Caki2 (cell line): ENCODE data around the gene LIPF. TPM values are rescaled to one million over a fixed set of nuclear protein-coding genes. Genes with fewer than 3 reads are reported as not detected.
"Not testable (repeated sequence)": the region's sequence is repeated elsewhere in the genome, so short reads cannot be mapped to it uniquely, and the experiment has no call there.

Experiments used
- DNase-seq: peaks from one replicate; pipeline ENCODE4 v3.0.0-alpha.2; 2015; ENCODE audit warnings: low read depth
- in situ Hi-C: cut with HindIII; loops from 2 replicates; pipeline ENCODE4 v1.10.0; 2016; ENCODE audit warnings: low sequenced_read_pairs, low pct_unique_long_range_greater_than_20kb, mixed read lengths
- total RNA-seq: library from RNA; depleted of rRNA; stranded (reverse); fragments of >200 nt; shearing (Covaris generic); gene quantifications from 2 replicates; pipeline ENCODE4 v1.2.3, GENCODE V29; 2014; ENCODE audit warnings: low replicate concordance

LIPF gene
- total RNA-seq, 1 experiment from 2014 or later: not detected

GRCh38 chr10:88663153-88663552 is 1.1 kb upstream of the LIPF start:
- DNase-seq, in situ Hi-C loops: not testable (repeated sequence)

GRCh38 chr10:88668465-88668864 is 4.2 kb downstream of the LIPF start:
- in situ Hi-C loops: no loop called here
- DNase-seq: no peak

DNA sequence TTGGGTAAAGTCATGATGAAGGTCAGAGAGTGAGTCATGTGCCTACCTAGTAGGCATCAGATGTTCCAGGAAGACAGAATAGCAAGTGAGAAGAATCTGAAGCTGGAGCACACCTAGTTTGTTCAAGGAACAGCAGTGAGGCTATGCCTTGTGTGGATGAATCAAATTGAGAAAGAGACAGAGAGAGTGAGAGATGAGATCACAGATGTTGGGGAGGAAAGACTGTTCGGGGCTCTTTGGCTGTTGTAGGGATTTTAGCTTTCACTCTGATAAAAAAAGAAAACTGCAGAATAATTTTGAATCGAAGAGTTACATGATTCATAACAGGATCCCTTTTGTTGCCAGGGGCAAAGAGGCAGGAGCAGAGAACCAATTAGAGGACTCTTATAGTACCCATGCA is 6.3 kb downstream of the LIPF start:
- DNase-seq: no peak
- in situ Hi-C loops: no loop called here

DNA sequence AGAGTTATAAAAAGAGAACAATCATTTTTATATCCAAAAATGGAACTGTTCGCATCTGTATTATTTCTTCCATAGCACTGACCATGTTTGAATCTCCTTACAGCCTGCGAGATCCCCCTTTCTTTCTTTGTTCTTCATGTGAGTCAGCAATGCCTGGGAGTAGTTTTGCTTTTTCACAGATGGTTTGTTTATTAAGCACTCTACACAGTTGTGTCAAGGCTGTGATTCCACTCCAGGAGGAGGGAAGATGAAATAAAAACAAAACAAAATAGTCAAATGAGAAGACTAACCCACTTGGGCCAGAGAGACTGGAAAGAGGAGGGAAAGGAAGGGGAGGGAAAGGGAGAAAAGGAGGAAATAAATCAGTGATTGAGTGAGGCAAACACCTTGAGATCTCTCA is 7.8 kb downstream of the LIPF start:
- in situ Hi-C loops: no loop called here
- peak; percentile 84 for DNase-seq

DNA sequence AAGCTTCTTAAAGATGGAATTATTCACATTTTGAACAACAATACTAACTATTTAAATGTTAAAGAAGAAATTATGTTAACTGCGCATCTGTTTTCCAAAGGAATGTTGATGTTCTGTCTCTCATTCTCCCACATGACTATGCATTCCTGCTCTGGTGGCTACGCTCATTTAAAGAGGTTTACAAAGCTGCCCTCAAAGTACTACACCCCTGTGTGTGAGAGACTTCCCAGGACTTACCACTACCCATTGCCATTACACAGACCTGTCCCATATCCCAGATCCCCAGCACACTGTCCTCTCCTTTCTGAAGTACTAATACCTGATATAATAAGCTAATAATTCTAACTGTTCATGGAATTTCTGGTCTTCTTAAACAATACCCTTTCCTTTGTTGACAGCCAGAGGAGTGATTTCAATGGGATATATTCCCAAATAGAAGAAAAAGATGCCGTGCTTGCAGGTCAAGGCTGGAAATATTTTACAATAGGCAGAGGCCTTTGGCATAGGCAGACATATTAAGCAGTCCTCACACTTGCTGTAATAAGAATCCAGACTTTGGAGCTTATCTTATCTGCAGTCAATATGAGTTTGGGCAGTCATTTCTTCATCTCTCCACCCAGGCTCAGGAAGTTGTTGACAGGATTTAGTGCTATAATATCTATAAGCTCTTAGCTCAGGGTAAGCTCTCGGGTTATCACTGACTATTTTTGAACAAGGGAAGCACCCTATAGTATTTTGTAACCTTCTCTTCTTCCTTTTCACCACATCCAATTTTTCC is 12.2 kb downstream of the LIPF start:
- DNase-seq: no peak
- in situ Hi-C loops: no loop called here

DNA sequence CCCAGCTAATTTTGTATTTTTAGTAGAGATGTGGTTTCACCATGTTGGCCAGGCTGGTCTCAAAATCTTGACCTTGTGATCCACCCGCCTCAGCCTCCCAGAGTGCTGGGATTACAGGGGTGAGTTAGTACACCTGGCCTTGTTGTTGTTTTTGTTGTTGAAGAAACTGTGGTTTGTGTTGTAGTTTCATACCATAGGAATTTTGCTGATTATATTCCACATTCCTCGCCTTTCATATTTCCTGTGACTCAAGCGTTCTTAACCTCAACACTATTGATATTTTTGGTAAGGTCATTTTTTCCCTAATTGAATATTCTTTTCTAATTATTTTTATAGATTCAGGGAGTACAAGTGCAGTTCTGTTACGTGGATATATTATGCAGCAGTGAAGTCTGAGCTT is 16.7 kb downstream of the LIPF start:
- in situ Hi-C loops: no loop called here
- no peak for DNase-seq

DNA sequence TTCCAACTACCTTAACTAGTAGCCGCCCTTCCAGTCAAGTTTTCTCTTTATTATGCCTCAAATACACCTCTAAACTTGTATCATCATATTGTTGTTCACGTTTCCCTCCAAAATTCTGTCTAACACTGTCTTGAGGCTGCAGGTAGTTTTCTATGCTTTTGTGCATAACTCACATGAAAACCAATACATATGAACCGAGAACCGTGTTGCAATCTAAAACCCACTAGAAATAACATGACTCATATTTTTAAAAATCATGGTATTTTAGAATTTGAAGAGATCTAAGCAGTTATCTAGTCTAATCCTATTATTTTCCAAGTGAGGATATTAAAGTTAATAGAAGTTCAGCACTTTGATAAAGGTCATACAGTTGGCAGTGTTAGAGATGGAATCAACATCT is 18.2 kb downstream of the LIPF start:
- DNase-seq: no peak
- in situ Hi-C loops: no loop called here

DNA sequence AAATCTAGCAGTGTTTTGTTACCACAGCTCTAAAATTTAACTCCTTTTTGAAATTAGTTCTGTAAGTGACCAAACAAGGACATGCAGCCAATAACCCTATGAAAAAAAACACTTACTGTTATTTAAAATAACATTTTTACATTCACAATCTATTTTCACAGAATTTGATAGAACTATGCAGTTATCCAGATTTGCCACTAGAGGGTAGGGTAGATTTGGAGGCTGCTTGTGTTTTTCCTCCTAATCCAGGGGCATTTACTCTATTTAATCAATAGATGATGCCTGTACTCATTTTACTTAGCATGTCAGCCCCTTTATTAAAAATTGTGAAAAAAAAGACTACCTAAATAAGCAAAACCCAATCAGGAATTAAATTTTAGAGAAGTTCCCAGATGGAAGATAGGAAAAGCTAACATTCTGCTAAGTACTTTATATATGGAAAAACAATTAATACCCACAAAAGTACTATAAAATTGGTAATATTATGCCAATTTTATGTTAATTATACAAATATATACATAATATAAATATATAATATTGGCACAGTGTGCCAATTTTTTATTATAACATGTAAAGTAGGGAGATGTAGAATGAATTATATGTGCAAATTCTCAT is 23.7 kb downstream of the LIPF start:
- DNase-seq: no peak
- in situ Hi-C loops: no loop called here

- no peak for DNase-seq
- in situ Hi-C loops: no loop called here
Measured at GRCh38 chr10:88689366-88689765, 25.1 kb downstream of the LIPF start.

DNA sequence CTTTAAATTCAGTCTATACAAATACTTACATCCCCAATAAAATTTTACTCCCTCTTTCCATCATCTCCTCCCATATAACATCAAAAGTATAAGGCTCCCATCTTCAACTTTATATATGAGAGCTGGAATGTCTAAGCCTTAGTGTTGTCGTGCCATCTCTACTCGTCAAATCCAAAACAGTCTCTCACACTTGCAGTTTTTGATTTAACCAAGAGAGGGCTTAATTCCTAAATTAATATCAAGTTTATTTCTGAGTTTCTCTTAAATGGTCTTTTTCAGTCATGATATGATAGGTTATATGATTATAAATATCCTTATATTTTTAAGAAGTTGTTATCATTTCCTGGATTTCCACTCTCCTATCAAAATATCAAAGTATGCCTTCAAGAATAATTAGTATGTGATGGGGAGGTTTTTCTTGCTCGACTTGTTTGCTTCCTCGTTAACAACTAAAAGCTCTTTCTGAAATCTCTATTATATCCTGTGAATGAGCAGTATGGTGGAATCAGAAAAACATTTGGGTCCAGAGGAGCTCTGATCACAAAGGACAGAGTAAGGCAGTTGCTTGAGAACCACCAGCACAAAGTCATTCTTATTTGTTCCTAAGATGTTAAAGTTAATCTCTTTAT is 29.3 kb downstream of the LIPF start:
- DNase-seq: no peak
- in situ Hi-C loops: no loop called here

DNA sequence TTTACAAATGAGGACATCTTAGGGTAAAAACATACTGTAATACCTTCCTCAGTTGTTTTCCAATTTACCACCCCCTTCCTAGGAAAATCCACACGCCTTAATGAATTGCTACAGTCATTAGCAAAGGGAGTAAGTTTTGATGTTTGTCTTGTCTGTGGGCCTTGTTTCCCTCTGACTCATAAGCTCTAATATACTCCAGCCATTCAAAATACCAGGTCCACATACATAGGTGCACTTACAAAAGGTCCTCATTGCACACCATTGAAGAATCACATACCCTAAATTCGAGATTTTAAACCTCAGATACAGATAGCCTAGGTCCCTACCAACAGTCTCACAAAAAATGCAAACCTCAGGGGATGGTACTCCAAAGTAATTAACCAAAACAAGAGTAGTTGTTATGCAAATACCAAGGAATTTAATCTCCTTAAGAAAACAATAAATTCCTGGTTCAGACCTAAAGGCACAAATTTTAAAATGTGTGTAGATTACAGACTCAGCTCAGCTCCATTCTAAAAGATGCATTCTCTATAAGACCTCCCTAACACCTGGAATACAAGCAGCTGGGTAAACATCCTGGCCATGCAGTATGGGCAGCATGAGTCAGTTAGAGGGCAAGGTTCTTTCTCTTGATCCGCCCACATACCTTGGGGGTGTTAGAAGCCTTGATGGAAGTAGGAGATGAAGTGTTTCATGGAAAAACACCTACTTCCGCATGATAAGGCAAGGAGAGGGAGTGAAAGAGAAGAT is 38.8 kb downstream of the LIPF start:
- in situ Hi-C loops: no loop called here
- DNase-seq: peak; percentile 89

- in situ Hi-C loops: no loop called here
- no peak for DNase-seq
Measured at GRCh38 chr10:88705958-88706357, 41.7 kb downstream of the LIPF start, which contains the start of gene LIPK. Gene LIPK (plus strand): TSS chr10:88706249. CDS start chr10:88724544, 18,295 bp downstream.

DNA sequence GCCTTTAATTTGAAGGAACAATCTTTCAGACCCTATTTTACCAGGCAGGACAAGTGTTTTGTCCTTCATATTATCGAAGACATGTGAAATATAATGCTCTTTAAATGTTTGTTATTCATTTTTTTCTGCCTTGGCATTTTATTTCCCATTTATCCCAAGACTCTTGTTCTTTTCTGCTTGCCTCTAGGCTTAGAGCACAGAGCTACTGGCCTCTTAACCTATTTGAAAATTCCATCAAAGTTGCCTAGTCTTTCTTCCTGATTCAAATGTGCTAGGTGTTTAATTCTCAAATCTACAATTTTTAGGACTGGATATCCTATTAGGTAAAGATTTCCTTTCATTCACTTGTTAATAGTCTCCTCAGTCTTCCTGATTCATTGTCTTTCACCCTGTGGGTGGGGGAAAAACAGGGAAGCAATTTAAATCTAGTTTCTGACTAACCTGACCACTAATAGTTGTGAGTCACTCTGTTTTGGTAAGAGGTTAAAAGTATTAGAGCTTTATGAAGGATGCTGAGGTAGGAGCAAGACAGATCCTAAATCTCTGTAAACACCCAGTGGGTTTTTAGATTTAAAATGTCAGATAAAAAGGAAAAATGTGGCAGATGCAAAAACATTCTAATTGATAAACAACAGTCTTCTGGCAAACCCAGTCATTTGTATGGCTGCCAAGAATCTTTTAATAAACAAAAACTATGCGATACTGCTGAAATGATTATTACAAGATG is 43.4 kb downstream of the LIPF start:
- in situ Hi-C loops: no loop called here
- peak; percentile 74 for DNase-seq

DNA sequence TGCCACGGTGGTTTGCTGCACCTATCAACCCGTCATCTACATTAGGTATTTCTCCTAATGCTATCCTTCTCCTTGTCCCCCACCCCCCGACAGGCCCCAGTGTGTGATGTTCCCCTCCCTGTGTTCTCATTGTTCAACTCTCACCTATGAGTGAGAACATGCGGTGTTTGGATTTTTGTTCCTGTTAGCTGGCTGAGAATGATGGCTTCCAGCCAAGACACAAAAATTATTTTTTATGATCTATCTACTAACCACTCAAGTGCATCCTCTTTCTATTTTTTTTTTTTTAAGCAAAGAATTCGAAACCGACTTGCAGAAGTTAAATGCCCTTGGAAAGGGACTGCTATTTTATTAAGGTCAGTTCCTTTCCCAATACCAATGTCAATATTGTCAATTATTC is 45.1 kb downstream of the LIPF start:
- DNase-seq, in situ Hi-C loops: not testable (repeated sequence)

- no peak for DNase-seq
- in situ Hi-C loops: no loop called here
Measured at GRCh38 chr10:88715517-88715916, 51.3 kb downstream of the LIPF start.

DNA sequence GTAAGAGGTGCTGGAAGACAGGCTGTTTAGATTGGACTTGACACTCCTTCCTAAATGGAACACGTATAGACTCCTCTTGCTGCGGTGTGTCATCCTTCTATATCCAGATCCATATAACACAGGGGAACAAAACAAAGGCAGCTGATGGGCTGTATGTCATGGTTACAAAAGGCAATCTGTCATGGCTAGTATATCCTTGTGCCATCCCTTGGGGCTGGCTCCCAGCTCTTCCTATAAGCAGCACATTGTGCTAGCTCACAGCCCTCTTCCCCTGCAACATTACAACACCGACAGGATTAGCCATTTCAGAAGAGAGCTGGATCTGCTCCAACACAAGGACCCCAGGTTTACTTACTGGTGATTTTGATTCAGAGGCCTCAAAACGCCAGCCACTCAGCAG is 57.1 kb downstream of the LIPF start:
- no peak for DNase-seq
- in situ Hi-C loops: no loop called here

GRCh38 chr10:88725798-88726197 is 61.6 kb downstream of the LIPF start:
- in situ Hi-C loops: no loop called here
- no peak for DNase-seq

- DNase-seq: no peak
- in situ Hi-C loops: no loop called here
Measured at GRCh38 chr10:88728107-88728763, 64.0 kb downstream of the LIPF start.
